Heart left ventricle (tissue), 16 donors: Measurements from ENCODE around the gene RNF212. TPM values are rescaled to one million over a fixed set of nuclear protein-coding genes. Genes with fewer than 3 reads are reported as not detected.
A peak's percentile ranks its signal among the peaks of the same experiment; 100 is the strongest.

Experiments
- ATAC-seq, 4 donors: fragments of 200-7000 bp; cut with Tn5 transposase; one replicate each; pipeline ENCODE4 v1.9.1; 2020 to 2022; ENCODE audit warnings: moderate library complexity in 4 of 4, mild to moderate bottlenecking in 3 of 4, moderate number of reproducible peaks in 1 of 4
- DNase-seq, 5 donors: peaks; one replicate each; pipeline ENCODE4 v3.0.0-alpha.2; 2020
- H3K27ac ChIP-seq, 12 donors: fragments of 200-600 bp; sonication (generic) in 4 of 12; one replicate each; pipeline versions ENCODE4 v1.5.0 to v1.8.0; 2016 to 2022; ENCODE audit warnings: mild to moderate bottlenecking in 2 of 12
- H3K27me3 ChIP-seq, 9 donors: fragments of 200-600 bp; sonication (generic) in 2 of 9; one replicate each; pipeline versions ENCODE4 v1.5.1 to v1.8.0; 2016 to 2022; ENCODE audit warnings: mild to moderate bottlenecking in 3 of 9
- H3K36me3 ChIP-seq, 9 donors: fragments of 200-600 bp; sonication (generic) in 2 of 9; one replicate each; pipeline versions ENCODE4 v1.5.0 to v1.8.0; 2018 to 2022; ENCODE audit warnings: mild to moderate bottlenecking in 2 of 9
- H3K4me1 ChIP-seq, 12 donors: fragments of 200-600 bp; sonication (generic) in 4 of 12; one replicate each; pipeline versions ENCODE4 v1.5.0 to v1.8.0; 2016 to 2022; ENCODE audit warnings: mild to moderate bottlenecking in 3 of 12
- H3K4me3 ChIP-seq, 12 donors: fragments of 200-600 bp; sonication (generic) in 4 of 12; one replicate each; pipeline versions ENCODE4 v1.5.0 to v1.8.0; 2017 to 2022; ENCODE audit warnings: mild to moderate bottlenecking in 9 of 12, moderate library complexity in 4 of 12
- H3K9me3 ChIP-seq, 12 donors: fragments of 200-600 bp; sonication (generic) in 4 of 12; one replicate each; pipeline versions ENCODE4 v1.5.0 to v1.8.0; 2016 to 2022; ENCODE audit warnings: mild to moderate bottlenecking in 1 of 12
- CTCF ChIP-seq, 12 donors: fragments of 200-600 bp; sonication (generic) in 4 of 12; IDR thresholded peaks; one replicate each; pipeline versions ENCODE4 v1.5.0 to v1.8.0; 2018 to 2022; ENCODE audit warnings: antibody characterized with exemption in 12 of 12, mild to moderate bottlenecking in 5 of 12
- POLR2A ChIP-seq, 2 donors: fragments of 450-650 bp; IDR thresholded peaks; one replicate each; pipeline ENCODE4 v1.6.1; 2017; ENCODE audit warnings: antibody characterized with exemption in 2 of 2, mild to moderate bottlenecking in 2 of 2, moderate library complexity in 2 of 2
- WGBS, 4 donors: extraction: QIAGEN DNeasy Blood & Tissue Kit in 2 of 4; methylation state at CpG; one replicate each; pipeline versions ENCODE4 v1.1.5 to v1.1.7; 2013 to 2018; 5-methylcytosine and 5-hydroxymethylcytosine counted together
- intact Hi-C, 10 donors: fragments of 100-400 bp; cut with DNase I; formaldehyde crosslinking; loops; one replicate each; pipeline versions ENCODE4 v1.11.1 to v1.14.2; 2022
- polyA plus RNA-seq, 2 donors: library from polyadenylated mRNA; stranded (reverse); fragments of 200-250 nt; gene quantifications; one replicate each; pipeline ENCODE4 v1.2.3, GENCODE V29; 2013
- total RNA-seq, 9 donors: library from RNA; depleted of rRNA in 2 of 9; stranded (reverse); fragments of >200 nt in 2 of 9; fragmentation: NEBNext Ultra II Directional in 3 of 9; extraction: Animal tissue kit (Norgen Biotek cat#: 25700) in 3 of 9; gene quantifications; one replicate each; pipeline versions ENCODE4 v1.1.0 to v1.2.4, GENCODE V29; 2016 to 2023
- donor health status: ischemic (EF 13 %, LVEDD 7.1; RV severe dilation, severe dysfunction).
- donor health status: healthy with polysubstance abuse.
- donor health status: DM: no; HTN: yes; CAD: no.
- donor health status: DM: no; HTN: no; CAD: no.
- donor health status: ischemic (EF 25% LVEDD 6.9; RV normal size, moderate dysfunction).
- donor health status: ischemic (EF 25% LVEDD 5.7; RV mildly dilated, moderate dysfunction).
- donor health status: healthy.
- donor health status: DM: yes; HTN: yes; CAD: no.
- donor health status: ischemic (EF 35%, LVEDD 5.7; RV mildly dilated, moderate dysfunction).
- donor health status: nonischemic (EF 11% LVEDD 7.7; RV severe dilation, severe dysfunction).
- donor health status: DM: yes; HTN: yes; CAD: no.
- donor health status: PGD.
- donor health status: ischemic (EF 29% LVEDD 5.4; RV normal size, mild dysfunction).
- donor health status: nonischemic (EF 23%, LVEDD 6.1; RV moderate dilation, normal function).

The RNF212 gene
- total and polyA plus RNA-seq, 11 donors, result 0.25 to 1.6 (median 0.48) TPM; not detected in 4

- Histone ChIP-seq H3K4me1 (peaks cover 0 to 33% (median 21%) of the 10 kb centered on the region in 12 donors), H3K4me3 (no peak overlapping the region), H3K9me3 (no peaks in the 10 kb centered on the region), H3K27me3 (peaks cover 7 to 52% (median 25%) of the 10 kb centered on the region in 9 donors), H3K36me3 (no peaks in the 10 kb centered on the region), H3K27ac (peak overlapping the region in 4 of 12 donors; percentile 38 to 59 (median 46))
- DNase-seq (peak in 3 of 5 donors; percentile 20 to 63 (median 29)), ATAC-seq (no peak)
- TF ChIP-seq POLR2A (IDR thresholded peaks at IDR 0.05) (no peak), CTCF (IDR thresholded peaks at IDR 0.05) (no peak)
- 81 to 93% (median 85%) methylated on average over 6 to 12 of the region's 12 CpGs for WGBS, 4 donors
- intact Hi-C loops, result no loop called here
These were observed 68.7 kb downstream of the RNF212 start for GRCh38 chr4:1044469-1045192.

- 21 to 28% (median 25%) methylated on average over 18 to 36 of the region's 36 CpGs for WGBS, 4 donors
- DNase-seq, result peak; percentile 73 to 94 (median 89)
- H3K4me3 ChIP-seq, result peak overlapping the region in 5 of 12 donors; percentile 18 to 27 (median 22)
- ATAC-seq, result peak; percentile 52 to 87 (median 86)
- H3K4me1 ChIP-seq, result peaks cover 0 to 37% (median 21%) of the 10 kb centered on the region in 12 donors
- intact Hi-C loops, result no loop called here
- peaks cover 7 to 44% (median 22%) of the 10 kb centered on the region in 9 donors for H3K27me3 ChIP-seq
- peak overlapping the region in 6 of 12 donors; percentile 20 to 59 (median 38) for H3K27ac ChIP-seq
- H3K36me3 ChIP-seq, result no peaks in the 10 kb centered on the region
- no peaks in the 10 kb centered on the region for H3K9me3 ChIP-seq
- no peak for TF ChIP-seq POLR2A (IDR thresholded peaks at IDR 0.05)
- TF ChIP-seq CTCF (IDR thresholded peaks at IDR 0.05), result no peak
These were observed 69.5 kb downstream of the RNF212 start for GRCh38 chr4:1043651-1044468.

- DNase-seq, result no peak
- 50 to 75% (median 68%) methylated on average over 7 of the region's 7 CpGs for WGBS, 4 donors
- TF ChIP-seq CTCF (IDR thresholded peaks at IDR 0.05), result no peak
- no peak for TF ChIP-seq POLR2A (IDR thresholded peaks at IDR 0.05)
- Histone ChIP-seq H3K27me3 (peaks cover 7 to 37% (median 22%) of the 10 kb centered on the region in 9 donors), H3K9me3 (no peaks in the 10 kb centered on the region), H3K4me1 (peaks cover 0 to 37% (median 21%) of the 10 kb centered on the region in 12 donors), H3K4me3 (no peak overlapping the region), H3K27ac (no peak overlapping the region), H3K36me3 (no peaks in the 10 kb centered on the region)
- intact Hi-C loops, result no loop called here
- ATAC-seq, result no peak
These were observed 70.2 kb downstream of the RNF212 start for GRCh38 chr4:1043162-1043561.
